Ishikawa (cell line): ENCODE results near the gene S100A10.

Experiments
- CEBPB ChIP-seq: IDR thresholded peaks from 2 replicates; pipeline ENCODE4 v1.6.1; 2012
- CREB1 ChIP-seq: IDR thresholded peaks from 2 replicates; pipeline ENCODE4 v1.6.1; 2012; ENCODE audit warnings: low read depth
- EGR1 ChIP-seq: IDR thresholded peaks from 2 replicates; pipeline ENCODE4 v1.6.1; 2012
- EP300 ChIP-seq: IDR thresholded peaks from 2 replicates; pipeline ENCODE4 v1.6.1; 2012; ENCODE audit warnings: borderline replicate concordance
- FOXM1 ChIP-seq: IDR thresholded peaks from 2 replicates; pipeline ENCODE4 v1.6.1; 2012; ENCODE audit warnings: low read depth, borderline replicate concordance
- NFIC ChIP-seq: IDR thresholded peaks from 2 replicates; pipeline ENCODE4 v1.6.1; 2012
- RAD21 ChIP-seq: IDR thresholded peaks from 2 replicates; pipeline ENCODE4 v1.6.1; 2012; ENCODE audit warnings: low read depth
- TAF1 ChIP-seq: IDR thresholded peaks from 2 replicates; pipeline ENCODE4 v1.6.1; 2012; ENCODE audit warnings: low read depth, mild to moderate bottlenecking
- TCF12 ChIP-seq: IDR thresholded peaks from 2 replicates; pipeline ENCODE4 v1.6.1; 2012; ENCODE audit warnings: low read depth
- TEAD4 ChIP-seq: IDR thresholded peaks from 2 replicates; pipeline ENCODE4 v1.6.1; 2012
- YY1 ChIP-seq: IDR thresholded peaks from 2 replicates; pipeline ENCODE4 v1.6.1; 2012; ENCODE audit warnings: low read depth
- ZBTB7A ChIP-seq: IDR thresholded peaks from 2 replicates; pipeline ENCODE4 v1.6.1; 2012; ENCODE audit warnings: low read depth
- TF ChIP-seq, protein P1 (sequence below): IDR thresholded peaks from 2 replicates; pipeline ENCODE4 v1.6.1; 2012
- TF ChIP-seq, protein P2 (sequence below): IDR thresholded peaks from 2 replicates; pipeline ENCODE4 v1.6.1; 2012
- TF ChIP-seq, protein P3 (sequence below): IDR thresholded peaks from 2 replicates; pipeline ENCODE4 v1.6.1; 2012; ENCODE audit warnings: low read depth, mild to moderate bottlenecking

Gene S100A10

DNA sequence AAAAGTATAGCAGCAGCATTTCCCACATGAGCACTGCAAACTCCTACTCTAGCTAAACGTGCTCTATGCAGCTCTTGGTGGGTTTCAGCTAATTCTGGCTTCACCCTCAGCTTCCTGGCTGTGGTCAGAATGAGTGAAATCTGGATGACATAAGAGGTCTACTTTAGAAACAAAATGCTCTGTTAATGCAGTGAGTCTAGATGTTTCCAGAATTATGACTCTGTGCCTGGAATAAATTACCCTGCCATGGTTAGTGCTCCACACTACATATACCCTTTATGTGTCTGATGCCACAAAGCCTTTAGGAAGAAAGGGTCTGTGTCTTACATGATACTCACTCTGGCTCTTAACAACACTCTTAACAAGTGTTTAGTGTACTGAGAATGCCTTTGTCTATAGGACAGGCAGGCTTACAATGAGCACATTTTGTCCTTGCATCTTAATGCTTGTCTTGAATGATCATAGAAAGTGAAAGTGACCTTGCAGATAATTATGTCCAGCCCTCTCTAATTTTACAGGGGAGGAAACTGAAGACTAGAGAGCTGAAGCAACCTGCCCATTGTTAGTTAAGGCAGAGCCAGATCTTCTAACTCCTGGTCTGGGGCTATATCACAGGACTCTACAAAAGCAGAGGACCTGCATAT, 9.2 kb downstream of the S100A10 start:
- no peak for TF ChIP-seq NFIC
- no peak for TF ChIP-seq CEBPB
- TF ChIP-seq EGR1 = no peak
- TF ChIP-seq, protein P1, sequence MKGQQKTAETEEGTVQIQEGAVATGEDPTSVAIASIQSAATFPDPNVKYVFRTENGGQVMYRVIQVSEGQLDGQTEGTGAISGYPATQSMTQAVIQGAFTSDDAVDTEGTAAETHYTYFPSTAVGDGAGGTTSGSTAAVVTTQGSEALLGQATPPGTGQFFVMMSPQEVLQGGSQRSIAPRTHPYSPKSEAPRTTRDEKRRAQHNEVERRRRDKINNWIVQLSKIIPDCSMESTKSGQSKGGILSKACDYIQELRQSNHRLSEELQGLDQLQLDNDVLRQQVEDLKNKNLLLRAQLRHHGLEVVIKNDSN = no peak
- TF ChIP-seq, protein P2, sequence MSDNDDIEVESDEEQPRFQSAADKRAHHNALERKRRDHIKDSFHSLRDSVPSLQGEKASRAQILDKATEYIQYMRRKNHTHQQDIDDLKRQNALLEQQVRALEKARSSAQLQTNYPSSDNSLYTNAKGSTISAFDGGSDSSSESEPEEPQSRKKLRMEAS = no peak
- TF ChIP-seq TEAD4 = no peak
- no peak for TF ChIP-seq FOXM1

DNA sequence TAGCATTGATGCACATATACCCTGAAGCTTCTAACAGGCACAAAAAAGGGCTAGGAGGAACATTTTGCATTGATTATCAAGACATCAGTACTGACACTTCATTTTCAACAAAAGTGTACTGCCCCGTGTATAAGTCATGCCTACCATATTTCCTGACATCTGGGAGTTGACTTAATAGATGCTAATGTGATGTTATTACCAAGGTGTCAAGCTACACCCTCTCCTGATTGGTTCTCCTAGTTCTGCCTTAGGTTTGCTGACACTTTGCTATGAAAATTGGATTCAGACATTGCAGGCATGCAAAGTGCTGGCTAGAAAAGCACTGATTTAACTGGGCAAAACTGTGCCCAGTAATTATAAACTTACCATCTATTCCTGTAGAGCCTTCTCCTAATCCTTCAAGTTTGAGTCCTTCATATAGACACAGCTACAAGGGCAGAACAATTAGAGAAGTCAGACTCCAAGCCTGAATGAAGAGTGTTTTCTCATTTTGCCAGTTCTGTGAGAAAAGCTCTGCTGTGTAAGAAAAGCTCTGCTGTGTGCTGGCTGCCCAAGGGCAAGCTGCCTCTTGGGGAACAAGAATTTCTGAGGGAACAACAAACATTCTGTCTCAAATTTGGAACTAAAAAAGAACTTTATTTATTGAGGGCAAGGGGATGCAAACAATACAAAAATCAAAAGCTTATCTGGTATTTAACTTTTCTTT, 11.2 kb downstream of the S100A10 start:
- TF ChIP-seq CEBPB = no peak
- TF ChIP-seq NFIC = no peak
- no peak for TF ChIP-seq ZBTB7A
- TF ChIP-seq FOXM1 = no peak
- no peak for TF ChIP-seq EGR1
- TF ChIP-seq, protein P2 = no peak
- no peak for TF ChIP-seq TEAD4
- no peak for TF ChIP-seq TCF12
- TF ChIP-seq, protein P1 = no peak

DNA sequence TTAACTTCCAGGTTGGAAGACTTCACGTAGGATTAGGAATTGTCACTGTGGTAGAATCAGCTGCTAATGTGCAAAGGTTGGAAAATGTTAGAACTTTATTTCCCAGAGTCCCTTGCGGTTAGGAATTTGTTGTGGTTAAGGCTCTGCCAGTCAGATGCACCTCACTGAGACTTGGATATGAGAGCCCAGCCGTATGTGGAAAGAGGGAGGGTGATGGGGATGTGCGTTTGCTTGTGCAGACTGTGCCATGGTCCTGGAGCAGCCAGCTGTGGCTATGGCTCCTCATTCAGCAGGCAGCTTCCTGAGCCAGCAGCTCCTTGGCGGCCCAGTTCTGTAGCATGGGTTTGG, 12.5 kb downstream of the S100A10 start:
- no peak for TF ChIP-seq NFIC
- TF ChIP-seq FOXM1 = no peak
- TF ChIP-seq, protein P2 = no peak
- no peak for TF ChIP-seq RAD21
- TF ChIP-seq CREB1 = no peak
- TF ChIP-seq, protein P3, sequence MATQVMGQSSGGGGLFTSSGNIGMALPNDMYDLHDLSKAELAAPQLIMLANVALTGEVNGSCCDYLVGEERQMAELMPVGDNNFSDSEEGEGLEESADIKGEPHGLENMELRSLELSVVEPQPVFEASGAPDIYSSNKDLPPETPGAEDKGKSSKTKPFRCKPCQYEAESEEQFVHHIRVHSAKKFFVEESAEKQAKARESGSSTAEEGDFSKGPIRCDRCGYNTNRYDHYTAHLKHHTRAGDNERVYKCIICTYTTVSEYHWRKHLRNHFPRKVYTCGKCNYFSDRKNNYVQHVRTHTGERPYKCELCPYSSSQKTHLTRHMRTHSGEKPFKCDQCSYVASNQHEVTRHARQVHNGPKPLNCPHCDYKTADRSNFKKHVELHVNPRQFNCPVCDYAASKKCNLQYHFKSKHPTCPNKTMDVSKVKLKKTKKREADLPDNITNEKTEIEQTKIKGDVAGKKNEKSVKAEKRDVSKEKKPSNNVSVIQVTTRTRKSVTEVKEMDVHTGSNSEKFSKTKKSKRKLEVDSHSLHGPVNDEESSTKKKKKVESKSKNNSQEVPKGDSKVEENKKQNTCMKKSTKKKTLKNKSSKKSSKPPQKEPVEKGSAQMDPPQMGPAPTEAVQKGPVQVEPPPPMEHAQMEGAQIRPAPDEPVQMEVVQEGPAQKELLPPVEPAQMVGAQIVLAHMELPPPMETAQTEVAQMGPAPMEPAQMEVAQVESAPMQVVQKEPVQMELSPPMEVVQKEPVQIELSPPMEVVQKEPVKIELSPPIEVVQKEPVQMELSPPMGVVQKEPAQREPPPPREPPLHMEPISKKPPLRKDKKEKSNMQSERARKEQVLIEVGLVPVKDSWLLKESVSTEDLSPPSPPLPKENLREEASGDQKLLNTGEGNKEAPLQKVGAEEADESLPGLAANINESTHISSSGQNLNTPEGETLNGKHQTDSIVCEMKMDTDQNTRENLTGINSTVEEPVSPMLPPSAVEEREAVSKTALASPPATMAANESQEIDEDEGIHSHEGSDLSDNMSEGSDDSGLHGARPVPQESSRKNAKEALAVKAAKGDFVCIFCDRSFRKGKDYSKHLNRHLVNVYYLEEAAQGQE = no peak
- no peak for TF ChIP-seq EP300
- TF ChIP-seq TCF12 = no peak
- no peak for TF ChIP-seq ZBTB7A
- TF ChIP-seq CEBPB = no peak
- TF ChIP-seq TAF1 = no peak
- no peak for TF ChIP-seq TEAD4
- TF ChIP-seq, protein P1 = no peak
- TF ChIP-seq EGR1 = no peak
- no peak for TF ChIP-seq YY1

DNA sequence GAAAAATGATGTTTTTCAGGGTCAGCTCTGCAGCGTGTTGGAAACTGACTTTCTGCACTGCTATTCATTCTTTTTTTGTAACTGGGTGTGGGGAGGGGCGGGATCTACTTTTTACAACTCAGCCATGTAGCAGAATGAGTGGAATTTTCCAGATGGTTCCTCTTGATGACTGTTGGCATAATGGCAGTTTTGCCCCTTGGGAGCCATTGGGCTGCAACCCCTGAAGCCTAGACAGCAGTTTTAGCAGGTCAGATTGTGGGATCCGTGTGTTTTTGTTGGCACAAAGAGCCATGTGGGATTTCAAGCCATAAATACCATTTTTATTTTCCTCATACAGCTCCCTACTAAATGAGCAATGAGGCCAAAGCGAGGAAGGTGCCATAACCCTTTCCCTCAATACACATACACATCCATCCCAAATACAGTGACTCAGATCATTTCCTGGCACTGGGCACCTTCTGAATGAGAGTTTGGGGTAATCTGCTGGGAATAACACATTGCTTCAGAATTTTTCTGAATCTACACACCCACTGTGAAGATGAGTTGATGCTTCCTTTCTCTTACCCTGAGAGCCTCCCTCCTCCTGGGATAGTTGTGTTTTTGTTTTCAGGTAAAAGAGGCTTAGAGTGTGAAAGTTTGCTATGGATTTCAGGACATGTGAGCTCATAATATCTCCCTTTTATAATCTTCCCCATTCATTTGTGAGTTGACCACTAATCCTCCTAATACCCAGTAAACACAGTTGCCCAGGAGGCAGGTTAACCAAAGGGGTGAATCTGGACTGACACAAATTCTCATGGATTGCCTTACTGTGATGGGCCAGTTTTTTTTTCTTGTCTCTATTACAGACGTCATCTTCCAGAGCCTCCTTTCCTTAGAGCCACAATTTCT, 13.1 kb downstream of the S100A10 start:
- TF ChIP-seq YY1 (no peak), ZBTB7A (no peak), NFIC (no peak), FOXM1 (no peak), CEBPB (no peak), TEAD4 (no peak), EGR1 (no peak), TCF12 (no peak), RAD21 (no peak), EP300 (no peak), TAF1 (no peak)
- TF ChIP-seq, protein P2 = no peak
- TF ChIP-seq, protein P3 = no peak
